Measurements from ENCODE around the gene HORMAD2.

The HORMAD2 gene

GRCh38 chr22:30169002-30169401 lies 88.7 kb downstream of the HORMAD2 start:
- DNase-seq (ENCODE audit: low read depth): no peak

GRCh38 chr22:30170129-30170528 lies 89.9 kb downstream of the HORMAD2 start:
- DNase-seq (ENCODE audit: low read depth): no peak

GRCh38 chr22:30171008-30171407 lies 90.7 kb downstream of the HORMAD2 start:
- no peak for DNase-seq (ENCODE audit: low read depth)

GRCh38 chr22:30175690-30176288 lies 95.5 kb downstream of the HORMAD2 start:
- no peak for DNase-seq (ENCODE audit: low read depth)

- DNase-seq (ENCODE audit: low read depth): no peak
Measured at GRCh38 chr22:30176431-30176830, 96.2 kb downstream of the HORMAD2 start.

- DNase-seq (ENCODE audit: low read depth): peak; percentile 49
Measured at GRCh38 chr22:30178181-30179126, 98.2 kb downstream of the HORMAD2 start.

- DNase-seq (ENCODE audit: low read depth): no peak
Measured at GRCh38 chr22:30180616-30181015, 100.4 kb downstream of the HORMAD2 start.

- DNase-seq (ENCODE audit: low read depth): no peak
Measured at GRCh38 chr22:30181459-30182349, 101.4 kb downstream of the HORMAD2 start.

- DNase-seq (ENCODE audit: low read depth): no peak
Measured at GRCh38 chr22:30182350-30182745, 102.1 kb downstream of the HORMAD2 start.

- DNase-seq (ENCODE audit: low read depth): no peak
Measured at GRCh38 chr22:30182815-30183214, 102.6 kb downstream of the HORMAD2 start.

- no peak for DNase-seq (ENCODE audit: low read depth)
Measured at GRCh38 chr22:30183271-30183670, 103.0 kb downstream of the HORMAD2 start.

- no peak for DNase-seq (ENCODE audit: low read depth)
Measured at GRCh38 chr22:30183861-30184278, 103.6 kb downstream of the HORMAD2 start.

GRCh38 chr22:30185129-30185528 lies 104.9 kb downstream of the HORMAD2 start:
- DNase-seq (ENCODE audit: low read depth): no peak

- DNase-seq (ENCODE audit: low read depth): no peak
Measured at GRCh38 chr22:30185549-30185948, 105.3 kb downstream of the HORMAD2 start.

GRCh38 chr22:30186041-30186440 lies 105.8 kb downstream of the HORMAD2 start:
- DNase-seq (ENCODE audit: low read depth): no peak

- no peak for DNase-seq (ENCODE audit: low read depth)
Measured at GRCh38 chr22:30186510-30186909, 106.2 kb downstream of the HORMAD2 start.

GRCh38 chr22:30187094-30187493 lies 106.8 kb downstream of the HORMAD2 start:
- DNase-seq (ENCODE audit: low read depth): no peak

- DNase-seq (ENCODE audit: low read depth): no peak
Measured at GRCh38 chr22:30187529-30188407, 107.5 kb downstream of the HORMAD2 start.

GRCh38 chr22:30188911-30189310 lies 108.6 kb downstream of the HORMAD2 start:
- DNase-seq (ENCODE audit: low read depth): no peak

GRCh38 chr22:30190574-30190973 lies 110.3 kb downstream of the HORMAD2 start:
- DNase-seq (ENCODE audit: low read depth): no peak

GRCh38 chr22:30191040-30191701 lies 110.9 kb downstream of the HORMAD2 start:
- no peak for DNase-seq (ENCODE audit: low read depth)
